Measurements from ENCODE around the gene KCNH4.

Gene KCNH4

GRCh38 chr17:42132941-42133340 lies 48.0 kb downstream of the KCNH4 start:
- no peak overlapping the region for H3K4me3 ChIP-seq (ENCODE audit: low read depth, low read length)
- peak; percentile 69 for DNase-seq (ENCODE audit: low read depth)
- no peak for TF ChIP-seq CTCF (conservative IDR thresholded peaks at IDR 0.05; ENCODE audit: low read depth, low read length)

GRCh38 chr17:42131981-42132432 lies 48.9 kb downstream of the KCNH4 start:
- no peak for TF ChIP-seq CTCF (conservative IDR thresholded peaks at IDR 0.05; ENCODE audit: low read depth, low read length)
- no peak overlapping the region for H3K4me3 ChIP-seq (ENCODE audit: low read depth, low read length)
- peak; percentile 35 for DNase-seq (ENCODE audit: low read depth)

- no peak overlapping the region for H3K4me3 ChIP-seq (ENCODE audit: low read depth, low read length)
- TF ChIP-seq CTCF (conservative IDR thresholded peaks at IDR 0.05; ENCODE audit: low read depth, low read length) = no peak
- no peak for DNase-seq (ENCODE audit: low read depth)
Observed at GRCh38 chr17:42131232-42131631, 49.7 kb downstream of the KCNH4 start.

- H3K4me3 ChIP-seq (ENCODE audit: low read depth, low read length) = no peak overlapping the region
- DNase-seq (ENCODE audit: low read depth) = no peak
- TF ChIP-seq CTCF (conservative IDR thresholded peaks at IDR 0.05; ENCODE audit: low read depth, low read length) = no peak
Observed at GRCh38 chr17:42130310-42130936, 50.5 kb downstream of the KCNH4 start.

- no peak overlapping the region for H3K4me3 ChIP-seq (ENCODE audit: low read depth, low read length)
- DNase-seq (ENCODE audit: low read depth) = no peak
- TF ChIP-seq CTCF (conservative IDR thresholded peaks at IDR 0.05; ENCODE audit: low read depth, low read length) = no peak
Observed at GRCh38 chr17:42129109-42129837, 51.7 kb downstream of the KCNH4 start.

- TF ChIP-seq CTCF (conservative IDR thresholded peaks at IDR 0.05; ENCODE audit: low read depth, low read length) = no peak
- H3K4me3 ChIP-seq (ENCODE audit: low read depth, low read length) = no peak overlapping the region
- no peak for DNase-seq (ENCODE audit: low read depth)
Observed at GRCh38 chr17:42127414-42127813, 53.5 kb downstream of the KCNH4 start.

- TF ChIP-seq CTCF (conservative IDR thresholded peaks at IDR 0.05; ENCODE audit: low read depth, low read length) = no peak
- DNase-seq (ENCODE audit: low read depth) = no peak
- no peak overlapping the region for H3K4me3 ChIP-seq (ENCODE audit: low read depth, low read length)
Observed at GRCh38 chr17:42126836-42127235, 54.1 kb downstream of the KCNH4 start.
